Ascending aorta (tissue), 2 donors: ENCODE data around the gene BOC. TPM values are rescaled to one million over a fixed set of nuclear protein-coding genes. Genes with fewer than 3 reads are reported as not detected.
A peak's percentile ranks its signal among the peaks of the same experiment; 100 is the strongest.

ENCODE experiments used
- DNase-seq, 2 donors: peaks; one replicate each; pipeline ENCODE4 v3.0.0-alpha.2; 2019; ENCODE audit warnings: low spot score in 2 of 2
- H3K27ac ChIP-seq, 2 donors: fragments of 200-600 bp; sonication (generic); one replicate each; pipeline ENCODE4 v1.5.1; 2016 to 2017; ENCODE audit warnings: mild to moderate bottlenecking in 1 of 2
- H3K27me3 ChIP-seq: fragments of 200-600 bp; sonication (generic); one replicate; pipeline ENCODE4 v1.5.1; 2017
- H3K36me3 ChIP-seq, 2 donors: fragments of 200-600 bp; sonication (generic); one replicate each; pipeline ENCODE4 v1.5.1; 2016
- H3K4me1 ChIP-seq, 2 donors: fragments of 200-600 bp; sonication (generic); one replicate each; pipeline ENCODE4 v1.5.1; 2016 to 2017; ENCODE audit warnings: mild to moderate bottlenecking in 1 of 2
- H3K4me3 ChIP-seq, 2 donors: fragments of 200-600 bp; sonication (generic); one replicate each; pipeline ENCODE4 v1.5.1; 2016 to 2017; ENCODE audit warnings: mild to moderate bottlenecking in 1 of 2
- H3K9me3 ChIP-seq, 2 donors: fragments of 200-600 bp; sonication (generic); one replicate each; pipeline ENCODE4 v1.5.1; 2016
- intact Hi-C: fragments of 100-400 bp; cut with DNase I; formaldehyde crosslinking; loops from one replicate; pipeline ENCODE4 v1.15.1; 2023
- total RNA-seq: library from RNA; depleted of rRNA; stranded (reverse); fragments of >200 nt; gene quantifications from one replicate; pipeline ENCODE4 v1.1.0, GENCODE V29; 2016
- TF ChIP-seq, protein P1 (sequence below), 3 experiments: fragments of 200-600 bp in 2 of 3; fragments of 450-650 bp in 1 of 3; sonication (generic) in 2 of 3; IDR thresholded peaks; one replicate each; pipeline ENCODE4 v1.5.1; 2016 to 2019; ENCODE audit warnings: antibody characterized with exemption in 3 of 3, mild to moderate bottlenecking in 1 of 3, moderate library complexity in 1 of 3

The BOC gene
- total RNA-seq, 1 donor from 2014 or later = 31.3 TPM

DNA sequence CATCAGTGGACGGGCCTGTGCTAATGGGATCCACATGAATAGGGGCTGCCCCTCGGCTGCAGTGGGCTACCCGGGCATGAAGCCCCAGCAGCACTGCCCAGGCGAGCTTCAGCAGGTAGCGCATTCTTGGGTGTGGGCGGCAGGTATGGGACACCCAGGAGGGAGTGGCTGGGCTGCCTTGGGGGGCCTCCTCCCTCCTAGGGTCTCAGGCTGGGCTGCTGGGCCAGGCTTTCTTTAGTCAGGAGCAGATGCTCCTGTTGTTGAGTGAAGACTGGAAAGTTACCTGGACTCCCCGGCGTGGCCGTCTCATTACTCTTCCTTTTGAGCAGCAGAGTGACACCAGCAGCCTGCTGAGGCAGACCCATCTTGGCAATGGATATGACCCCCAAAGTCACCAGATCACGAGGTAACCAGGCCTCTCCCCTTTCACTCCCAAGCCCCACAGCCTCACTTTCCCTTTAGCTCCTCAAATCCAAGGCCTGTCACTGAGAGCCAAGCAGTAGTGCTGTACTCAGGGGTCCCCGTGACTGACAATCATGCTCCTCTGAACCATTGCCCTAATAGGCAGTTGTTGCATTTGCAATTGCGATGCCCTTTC, 73.2 kb downstream of the BOC start:
- TF ChIP-seq, protein P1, sequence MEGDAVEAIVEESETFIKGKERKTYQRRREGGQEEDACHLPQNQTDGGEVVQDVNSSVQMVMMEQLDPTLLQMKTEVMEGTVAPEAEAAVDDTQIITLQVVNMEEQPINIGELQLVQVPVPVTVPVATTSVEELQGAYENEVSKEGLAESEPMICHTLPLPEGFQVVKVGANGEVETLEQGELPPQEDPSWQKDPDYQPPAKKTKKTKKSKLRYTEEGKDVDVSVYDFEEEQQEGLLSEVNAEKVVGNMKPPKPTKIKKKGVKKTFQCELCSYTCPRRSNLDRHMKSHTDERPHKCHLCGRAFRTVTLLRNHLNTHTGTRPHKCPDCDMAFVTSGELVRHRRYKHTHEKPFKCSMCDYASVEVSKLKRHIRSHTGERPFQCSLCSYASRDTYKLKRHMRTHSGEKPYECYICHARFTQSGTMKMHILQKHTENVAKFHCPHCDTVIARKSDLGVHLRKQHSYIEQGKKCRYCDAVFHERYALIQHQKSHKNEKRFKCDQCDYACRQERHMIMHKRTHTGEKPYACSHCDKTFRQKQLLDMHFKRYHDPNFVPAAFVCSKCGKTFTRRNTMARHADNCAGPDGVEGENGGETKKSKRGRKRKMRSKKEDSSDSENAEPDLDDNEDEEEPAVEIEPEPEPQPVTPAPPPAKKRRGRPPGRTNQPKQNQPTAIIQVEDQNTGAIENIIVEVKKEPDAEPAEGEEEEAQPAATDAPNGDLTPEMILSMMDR (IDR thresholded peaks at IDR 0.05) = no peak
- Histone ChIP-seq H3K4me1 (no peaks in the 10 kb centered on the region), H3K9me3 (no peaks in the 10 kb centered on the region), H3K4me3 (no peak overlapping the region), H3K27ac (no peak overlapping the region), H3K36me3 (peaks cover 10 to 16% of the 10 kb centered on the region in 2 donors), H3K27me3 (no peaks in the 10 kb centered on the region)
- intact Hi-C loops = no loop called here
- DNase-seq = no peak

DNA sequence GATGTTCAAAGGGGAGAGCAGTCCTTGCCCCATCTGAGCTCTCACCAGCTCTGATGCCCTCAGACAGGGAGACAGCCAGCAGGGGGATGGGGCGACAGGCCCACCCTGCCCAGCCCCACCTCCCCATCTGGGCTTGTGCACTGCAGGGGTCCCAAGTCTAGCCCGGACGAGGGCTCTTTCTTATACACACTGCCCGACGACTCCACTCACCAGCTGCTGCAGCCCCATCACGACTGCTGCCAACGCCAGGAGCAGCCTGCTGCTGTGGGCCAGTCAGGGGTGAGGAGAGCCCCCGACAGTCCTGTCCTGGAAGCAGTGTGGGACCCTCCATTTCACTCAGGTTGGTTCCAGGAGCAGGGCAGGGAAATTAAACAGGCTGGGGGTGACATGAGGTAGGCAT, 73.9 kb downstream of the BOC start:
- no peak overlapping the region for H3K4me3 ChIP-seq
- no peak overlapping the region for H3K27ac ChIP-seq
- H3K27me3 ChIP-seq = no peaks in the 10 kb centered on the region
- DNase-seq = no peak
- H3K36me3 ChIP-seq = peaks cover 10 to 12% of the 10 kb centered on the region in 2 donors
- TF ChIP-seq, protein P1 (IDR thresholded peaks at IDR 0.05) = no peak
- H3K9me3 ChIP-seq = no peaks in the 10 kb centered on the region
- intact Hi-C loops = no loop called here
- no peaks in the 10 kb centered on the region for H3K4me1 ChIP-seq

DNA sequence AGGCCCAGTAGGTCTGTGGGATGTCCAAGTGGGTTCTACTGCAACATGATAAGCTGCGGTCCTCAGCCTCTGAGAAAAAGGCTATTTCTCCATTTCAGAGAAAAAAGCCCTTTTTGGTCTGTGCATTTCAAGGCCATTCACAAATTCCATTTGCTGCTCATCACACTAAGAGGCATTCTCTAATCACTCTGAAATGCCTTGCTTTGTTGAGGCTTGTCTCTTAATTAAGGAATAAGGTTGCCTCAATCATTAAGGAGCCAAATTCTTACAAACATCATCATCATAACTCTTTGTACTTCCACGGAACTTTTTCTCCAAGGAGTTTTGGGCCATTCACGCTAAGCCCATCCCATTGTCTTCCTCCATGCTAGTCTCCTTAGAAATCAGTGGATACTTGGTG, 74.4 kb downstream of the BOC start:
- Histone ChIP-seq H3K4me1 (no peaks in the 10 kb centered on the region), H3K36me3 (peaks cover 6 to 9% of the 10 kb centered on the region in 2 donors), H3K27me3 (no peaks in the 10 kb centered on the region), H3K27ac (no peak overlapping the region), H3K9me3 (no peaks in the 10 kb centered on the region), H3K4me3 (no peak overlapping the region)
- no peak for DNase-seq
- intact Hi-C loops = no loop called here
- TF ChIP-seq, protein P1 (IDR thresholded peaks at IDR 0.05) = no peak

DNA sequence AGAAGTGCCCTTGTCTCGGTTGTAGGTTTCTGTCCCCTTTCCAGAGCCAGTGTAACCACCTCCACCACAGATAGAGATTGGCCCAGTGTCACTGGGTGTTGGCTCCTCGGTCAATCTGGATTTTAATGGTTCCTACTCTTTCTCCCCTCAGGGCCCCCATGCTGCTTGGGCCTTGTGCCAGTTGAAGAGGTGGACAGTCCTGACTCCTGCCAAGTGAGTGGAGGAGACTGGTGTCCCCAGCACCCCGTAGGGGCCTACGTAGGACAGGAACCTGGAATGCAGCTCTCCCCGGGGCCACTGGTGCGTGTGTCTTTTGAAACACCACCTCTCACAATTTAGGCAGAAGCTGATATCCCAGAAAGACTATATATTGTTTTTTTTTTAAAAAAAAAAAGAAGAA, 75.2 kb downstream of the BOC start:
- Histone ChIP-seq H3K36me3 (peaks cover 0 to 5% of the 10 kb centered on the region in 2 donors), H3K4me1 (no peaks in the 10 kb centered on the region), H3K27ac (peak overlapping the region in 1 of 2 donors; percentile 30), H3K9me3 (no peaks in the 10 kb centered on the region), H3K27me3 (no peaks in the 10 kb centered on the region), H3K4me3 (no peak overlapping the region)
- DNase-seq = no peak
- TF ChIP-seq, protein P1 (IDR thresholded peaks at IDR 0.05) = no peak
- intact Hi-C loops = no loop called here

DNA sequence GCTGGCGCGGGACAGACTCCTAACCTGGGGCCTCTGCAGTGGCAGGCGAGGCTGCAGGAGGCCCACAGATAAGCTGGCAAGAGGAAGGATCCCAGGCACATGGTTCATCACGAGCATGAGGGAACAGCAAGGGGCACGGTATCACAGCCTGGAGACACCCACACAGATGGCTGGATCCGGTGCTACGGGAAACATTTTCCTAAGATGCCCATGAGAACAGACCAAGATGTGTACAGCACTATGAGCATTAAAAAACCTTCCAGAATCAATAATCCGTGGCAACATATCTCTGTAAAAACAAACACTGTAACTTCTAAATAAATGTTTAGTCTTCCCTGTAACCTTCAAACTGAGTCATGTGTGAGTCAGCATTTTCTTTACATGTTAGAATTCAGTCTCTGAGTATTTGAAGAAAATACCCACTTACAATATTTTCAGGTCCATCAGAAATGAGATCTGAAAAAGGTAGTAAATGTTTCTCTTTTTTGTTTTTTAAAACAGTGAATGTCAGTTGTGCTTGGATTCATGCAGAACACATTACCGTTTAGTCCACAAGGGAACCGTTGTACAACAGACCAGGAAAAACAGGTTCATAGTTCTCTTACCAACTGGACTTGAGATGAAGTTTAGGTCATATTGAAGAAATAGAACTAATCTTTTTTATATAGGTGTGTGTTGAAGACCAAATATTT, 75.9 kb downstream of the BOC start:
- Histone ChIP-seq H3K27me3 (no peaks in the 10 kb centered on the region), H3K4me1 (no peaks in the 10 kb centered on the region), H3K9me3 (no peaks in the 10 kb centered on the region), H3K4me3 (no peak overlapping the region), H3K36me3 (no peaks in the 10 kb centered on the region), H3K27ac (peak overlapping the region; percentile 14 to 30)
- intact Hi-C loops = no loop called here
- DNase-seq = no peak
- TF ChIP-seq, protein P1 (IDR thresholded peaks at IDR 0.05) = no peak
